Neural progenitor cell (in vitro differentiated cells): ENCODE results near the gene DDX49.

Experiments used
- CTCF ChIP-seq: fragments of 200-600 bp; sonication (generic); IDR thresholded peaks from 2 replicates; pipeline ENCODE4 v1.5.1; 2017; ENCODE audit warnings: antibody characterized with exemption, mild to moderate bottlenecking
- EZH2 ChIP-seq: fragments of 200-600 bp; sonication (generic); IDR thresholded peaks from 2 replicates; pipeline ENCODE4 v1.6.1; 2017; ENCODE audit warnings: antibody characterized with exemption, mild to moderate bottlenecking, moderate library complexity
- EZH2phosphoT487 ChIP-seq: fragments of 200-600 bp; sonication (generic); IDR thresholded peaks from 2 replicates; pipeline ENCODE4 v1.6.1; 2017; ENCODE audit warnings: antibody characterized with exemption

- TF ChIP-seq CTCF (no peak), EZH2 (no peak), EZH2phosphoT487 (no peak)
Measured at GRCh38 chr19:18928018-18928805, 8.7 kb downstream of the DDX49 start.
